EL (cell line): ENCODE measurements around the gene NAIF1.
A peak's percentile ranks its signal among the peaks of the same experiment; 100 is the strongest.

Experiments
- DNase-seq: peaks from one replicate; pipeline ENCODE4 v3.0.0-alpha.2; 2016

NAIF1 gene

DNA sequence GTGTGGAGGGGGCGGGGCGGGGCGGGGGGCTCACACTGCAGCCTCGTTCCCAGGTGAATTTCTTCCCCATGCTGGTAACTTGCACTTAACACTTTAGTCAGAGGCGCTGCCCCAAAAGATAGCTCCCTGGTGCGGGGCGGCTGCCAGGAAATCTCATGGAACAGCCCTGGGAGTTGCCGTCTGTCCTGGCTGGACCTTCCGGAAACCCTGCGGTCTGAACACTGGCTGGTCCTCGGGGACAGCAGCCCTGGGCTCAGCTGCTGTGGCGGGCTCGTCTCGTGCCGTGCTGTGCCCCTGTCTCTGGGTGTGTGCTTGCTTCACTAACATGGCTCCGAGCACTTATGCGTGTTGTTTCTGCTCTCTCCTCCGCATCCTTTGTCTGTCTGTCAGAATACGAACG is 34.6 kb upstream of the NAIF1 start:
- no peak for DNase-seq

GRCh38 chr9:128101231-128101661 is 34.1 kb upstream of the NAIF1 start:
- DNase-seq, result no peak

GRCh38 chr9:128100581-128100980 is 33.5 kb upstream of the NAIF1 start:
- DNase-seq, result no peak

DNA sequence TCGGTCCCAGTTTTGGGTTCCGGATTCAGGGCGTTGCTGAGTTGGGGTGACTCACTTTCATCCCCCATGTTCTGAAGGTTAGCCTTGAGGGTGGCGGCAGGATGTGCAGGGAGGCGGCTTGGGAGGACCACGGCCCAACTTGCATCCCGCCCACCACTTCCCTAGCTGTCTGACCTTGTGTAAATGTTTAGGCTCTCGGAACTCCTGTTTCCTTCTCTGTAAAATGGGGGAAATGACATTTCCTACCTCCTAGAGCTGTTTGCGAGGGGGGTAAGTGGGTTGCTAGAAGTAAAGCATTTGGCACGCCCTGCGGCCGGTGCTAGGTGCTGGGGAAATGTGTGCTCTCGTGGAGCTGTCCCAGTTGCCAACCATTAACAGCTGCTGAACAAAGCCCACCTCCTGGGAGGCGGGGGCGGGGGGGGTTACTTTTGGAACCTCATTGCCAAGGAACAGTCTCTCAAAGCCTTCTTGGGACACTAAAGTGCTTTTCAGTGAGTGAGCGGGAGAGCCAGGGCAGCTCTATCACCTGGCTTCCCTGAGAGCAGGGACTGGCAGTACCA is 32.9 kb upstream of the NAIF1 start:
- DNase-seq, result peak; percentile 41

DNA sequence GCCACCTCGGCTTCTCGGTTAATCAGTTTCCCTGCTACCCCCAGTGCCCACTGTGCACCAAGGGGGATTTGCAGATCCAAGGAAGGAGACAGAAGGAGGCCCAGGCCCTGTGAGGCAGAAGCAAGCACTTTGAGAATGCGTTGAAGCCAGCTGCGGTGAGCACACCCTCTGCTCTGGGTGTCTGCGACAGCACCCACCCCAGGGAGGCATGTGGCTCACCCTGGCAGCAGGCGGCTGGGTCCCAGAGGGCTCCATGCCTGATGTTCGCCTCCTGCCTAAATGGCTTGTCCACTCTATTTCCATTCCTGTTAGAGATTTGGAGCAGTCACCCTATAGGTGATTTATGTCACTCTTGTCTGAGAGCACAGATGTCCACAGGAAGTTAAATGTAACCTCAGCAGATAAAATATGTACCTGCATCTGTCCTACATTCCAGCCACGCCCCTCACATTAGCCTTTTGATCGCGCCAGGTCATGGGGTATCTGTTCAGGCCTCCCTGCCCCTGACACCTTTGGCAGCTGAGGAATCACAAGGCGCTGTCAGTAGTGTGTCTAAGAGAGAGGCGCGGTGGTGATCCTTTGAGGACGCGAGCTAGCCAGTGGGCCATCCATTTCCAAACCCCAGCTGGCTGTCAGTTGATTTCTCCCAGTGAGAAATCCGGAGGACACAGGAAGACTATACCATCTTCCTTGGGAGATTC is 32.3 kb upstream of the NAIF1 start:
- DNase-seq, result peak; percentile 45

DNA sequence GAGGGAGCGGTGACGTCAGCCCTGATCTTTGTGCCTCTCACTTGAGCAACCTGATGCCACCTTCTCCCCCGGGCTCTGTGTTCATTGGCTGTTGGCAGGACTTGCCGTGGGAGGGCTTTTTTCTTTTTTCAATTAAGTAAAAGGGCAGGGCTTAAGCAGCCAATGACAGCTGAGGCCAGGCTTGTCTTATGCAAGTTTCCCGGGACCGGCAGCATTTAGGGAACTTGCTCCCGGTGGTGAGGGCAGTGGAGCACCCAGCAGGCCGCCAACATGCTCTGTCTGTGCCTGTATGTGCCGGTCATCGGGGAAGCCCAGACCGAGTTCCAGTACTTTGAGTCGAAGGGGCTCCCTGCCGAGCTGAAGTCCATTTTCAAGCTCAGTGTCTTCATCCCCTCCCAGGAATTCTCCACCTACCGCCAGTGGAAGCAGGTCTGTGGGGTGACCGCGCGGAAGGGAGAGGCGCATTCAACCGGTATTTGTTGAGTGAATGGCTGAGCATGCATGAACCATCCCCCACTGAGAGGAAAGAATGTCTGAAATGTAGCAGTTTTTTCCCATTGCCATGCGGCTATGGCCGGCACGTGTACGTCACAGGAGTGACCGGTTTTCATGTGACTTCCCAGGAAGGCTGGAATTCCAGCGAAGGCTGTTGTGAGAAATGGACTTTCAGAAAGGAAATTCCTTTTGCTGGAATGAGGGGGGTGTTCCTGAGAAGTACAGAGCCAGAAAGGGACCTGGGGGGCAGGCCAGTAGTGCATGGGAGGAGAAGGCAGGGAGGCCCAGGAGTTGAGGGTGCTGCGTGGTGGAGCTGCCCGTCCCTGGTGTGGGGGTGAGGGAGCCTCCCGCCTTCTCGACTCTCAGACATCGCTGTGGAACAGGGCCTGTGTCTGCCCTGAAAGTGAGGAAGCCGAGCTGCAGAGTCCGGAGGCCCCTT is 31.4 kb upstream of the NAIF1 start:
- DNase-seq, result peak; percentile 99

DNA sequence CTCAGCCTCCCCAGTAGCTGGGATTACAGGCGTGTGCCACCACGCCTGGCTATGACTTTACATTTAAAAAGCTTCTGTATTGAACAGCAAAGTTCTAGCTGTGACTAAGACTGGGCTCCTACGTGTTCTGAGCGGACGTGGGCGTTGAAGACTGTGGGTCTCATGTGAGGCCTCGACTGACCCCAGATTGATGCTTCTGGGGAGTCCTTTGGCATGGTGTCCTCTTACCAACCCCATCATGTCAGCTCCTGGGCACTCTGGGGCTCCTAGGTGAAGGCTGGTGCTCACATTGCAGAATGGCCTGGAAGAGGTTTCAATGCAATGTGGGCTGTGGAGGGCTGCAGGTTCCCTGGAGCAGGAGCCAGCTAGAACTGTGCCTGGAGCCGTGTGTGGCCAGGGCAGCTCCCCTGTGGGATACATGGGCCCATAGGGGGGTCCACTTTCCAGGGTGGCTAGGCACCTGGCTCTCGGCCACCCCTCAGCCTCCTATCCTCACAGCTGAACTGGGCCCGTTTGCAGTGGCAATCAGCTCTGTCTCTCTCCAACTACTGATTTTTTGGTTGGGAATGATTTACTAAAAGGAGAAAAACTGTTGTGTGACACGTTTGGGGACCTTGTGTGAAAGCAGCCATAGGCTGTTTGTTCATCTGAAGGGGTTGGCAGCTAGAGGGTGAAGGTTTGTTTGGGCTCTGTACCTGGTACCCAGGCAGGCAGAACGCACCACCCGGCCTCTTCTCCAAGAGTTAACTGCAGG is 30.6 kb upstream of the NAIF1 start:
- DNase-seq, result no peak

DNA sequence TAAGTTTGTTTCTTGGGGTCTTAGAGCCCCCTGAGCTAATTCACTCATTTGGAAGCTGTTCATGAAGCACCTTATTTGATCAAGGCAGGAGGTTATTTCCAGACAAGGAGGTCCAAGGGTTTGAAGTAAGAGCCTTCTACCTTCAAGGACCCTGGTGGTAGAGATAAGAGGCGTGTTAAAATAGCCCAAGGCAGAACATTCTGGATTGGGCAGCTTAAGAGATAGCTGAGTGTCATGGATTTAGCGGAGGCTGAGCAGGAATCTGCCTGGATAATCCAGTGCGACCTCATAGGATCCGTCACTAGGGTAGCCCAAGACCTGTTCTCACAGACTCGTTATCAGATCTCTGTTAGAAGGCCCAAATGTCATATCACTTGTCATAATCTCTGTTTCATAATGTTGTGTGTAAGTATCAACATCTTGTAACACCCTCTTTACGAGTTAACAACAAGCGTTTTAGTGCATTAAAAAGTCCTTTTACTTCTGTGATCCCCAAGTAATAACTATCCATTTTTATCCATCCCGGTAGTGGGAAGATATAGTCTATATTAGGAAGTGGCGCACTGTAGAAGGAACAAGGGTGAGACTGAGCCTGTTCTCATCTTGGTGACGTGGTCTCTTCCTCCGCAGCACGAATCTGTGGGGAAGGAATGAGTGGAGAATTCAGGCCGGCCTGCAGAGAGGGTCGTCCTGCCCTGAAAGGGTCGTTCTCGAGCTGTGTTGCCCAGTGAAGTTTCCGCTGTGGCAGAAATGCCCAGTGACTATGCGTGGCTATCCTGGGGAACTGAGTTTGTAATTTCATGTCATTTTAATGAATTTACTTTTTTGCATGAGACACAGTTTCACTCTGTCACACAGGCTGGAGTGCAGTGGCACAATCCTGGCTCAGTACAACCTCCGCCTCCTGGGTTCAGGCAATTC is 29.8 kb upstream of the NAIF1 start:
- DNase-seq, result no peak

DNA sequence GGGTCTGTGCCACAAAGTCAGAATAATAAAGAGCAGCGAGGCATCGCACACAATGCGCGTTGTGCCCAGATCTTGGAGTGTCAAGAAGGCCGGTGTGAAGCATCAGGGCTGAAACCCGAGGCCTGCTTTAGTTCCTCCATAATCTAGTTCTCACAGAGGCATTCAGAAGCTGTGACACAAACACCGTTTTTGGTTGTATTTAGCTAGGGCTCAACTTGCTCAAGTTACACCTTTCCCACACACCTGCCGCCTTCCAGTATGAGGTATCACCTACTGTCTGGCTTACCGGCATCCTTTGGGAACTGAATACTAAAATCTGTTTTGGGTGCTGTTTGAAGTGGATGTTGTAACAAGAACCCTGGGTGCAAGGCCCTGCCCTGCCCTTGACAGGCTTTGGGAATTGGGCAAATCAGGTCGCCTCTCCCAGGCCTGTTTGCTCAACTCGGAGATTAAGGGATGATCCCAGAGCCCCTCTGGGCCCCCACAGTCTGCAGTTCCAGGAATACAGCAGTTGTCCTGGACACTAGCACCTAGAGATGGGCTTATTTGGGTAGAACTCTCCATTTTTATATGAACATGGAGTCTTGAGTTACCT is 27.9 kb upstream of the NAIF1 start:
- DNase-seq, result no peak

DNA sequence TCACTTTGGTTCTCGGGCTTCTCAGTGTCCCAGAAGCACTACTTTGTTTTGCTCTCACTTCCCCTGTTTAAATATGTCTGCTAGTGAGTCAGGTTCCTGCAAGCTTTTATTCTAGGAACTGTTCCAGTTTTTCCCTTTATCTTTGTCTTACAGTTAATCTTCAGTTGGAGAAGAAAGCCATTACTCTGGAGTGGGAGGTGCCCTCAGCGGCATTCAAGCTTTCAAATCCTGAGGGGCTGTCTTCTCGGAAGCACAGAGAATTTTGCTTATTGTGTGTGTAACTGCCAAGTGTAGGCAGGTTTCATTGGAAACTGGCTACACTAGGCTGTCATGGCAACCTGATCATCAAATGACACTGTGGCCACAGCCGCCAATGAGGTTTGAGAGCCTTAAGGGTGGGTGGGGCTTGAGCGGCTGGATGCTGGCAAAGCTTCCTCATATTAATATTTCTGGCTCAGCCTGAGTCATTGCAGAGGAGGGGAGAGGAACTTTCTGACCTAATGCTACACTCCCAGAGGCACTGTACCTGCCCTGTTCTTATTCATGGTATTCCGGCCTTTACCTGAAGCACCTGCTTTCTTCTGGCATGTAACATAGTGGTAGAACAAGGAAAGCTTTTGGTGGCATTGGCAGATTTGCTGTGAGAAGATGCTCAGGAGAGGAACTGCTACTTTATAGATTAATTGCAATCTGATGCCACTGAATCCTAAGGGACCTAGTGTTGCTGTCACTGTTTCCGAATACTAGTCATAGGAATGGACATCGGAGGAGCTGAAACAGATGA is 27.2 kb upstream of the NAIF1 start:
- peak; percentile 98 for DNase-seq

DNA sequence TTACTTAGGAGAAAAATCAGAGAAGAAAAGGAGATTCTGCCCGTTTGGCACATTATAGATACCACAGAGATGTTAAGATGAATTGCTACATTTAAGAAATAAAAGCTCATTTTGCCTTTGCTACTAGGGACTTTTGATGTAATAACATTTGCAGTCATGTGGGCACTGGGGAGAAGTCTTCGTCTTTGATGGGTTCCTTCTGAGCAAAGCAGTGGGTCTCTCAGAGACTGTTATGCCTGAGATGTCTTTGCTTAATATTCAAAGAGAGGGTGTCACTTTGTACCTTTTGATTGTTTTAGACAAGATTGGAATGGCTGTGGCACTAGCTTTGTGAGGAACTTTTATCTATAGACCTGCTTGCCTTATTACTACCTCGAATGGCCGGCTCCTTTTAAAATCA is 25.9 kb upstream of the NAIF1 start:
- DNase-seq, result no peak

- DNase-seq, result no peak
These were observed 25.3 kb upstream of the NAIF1 start for GRCh38 chr9:128092199-128092977.

DNA sequence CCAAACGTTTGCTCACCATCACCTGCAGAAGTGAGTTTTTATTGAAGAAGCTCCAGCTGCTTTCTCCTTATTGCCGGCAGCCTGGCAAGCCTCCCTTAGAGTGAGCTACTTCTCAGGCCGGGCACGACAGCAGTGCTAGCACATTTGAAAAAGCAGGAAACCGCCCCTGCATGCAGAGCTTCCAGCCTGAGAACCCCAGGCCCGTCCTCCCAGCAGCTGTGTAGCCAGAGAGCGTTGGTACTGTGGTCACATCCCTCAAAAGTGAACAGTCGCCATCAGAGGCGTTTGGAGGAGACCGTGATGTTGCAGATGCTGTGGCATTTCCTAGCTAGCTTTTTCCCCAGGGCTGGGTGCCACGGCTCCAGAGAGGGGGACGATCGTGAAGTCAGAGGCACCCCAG is 24.5 kb upstream of the NAIF1 start:
- DNase-seq, result no peak

DNA sequence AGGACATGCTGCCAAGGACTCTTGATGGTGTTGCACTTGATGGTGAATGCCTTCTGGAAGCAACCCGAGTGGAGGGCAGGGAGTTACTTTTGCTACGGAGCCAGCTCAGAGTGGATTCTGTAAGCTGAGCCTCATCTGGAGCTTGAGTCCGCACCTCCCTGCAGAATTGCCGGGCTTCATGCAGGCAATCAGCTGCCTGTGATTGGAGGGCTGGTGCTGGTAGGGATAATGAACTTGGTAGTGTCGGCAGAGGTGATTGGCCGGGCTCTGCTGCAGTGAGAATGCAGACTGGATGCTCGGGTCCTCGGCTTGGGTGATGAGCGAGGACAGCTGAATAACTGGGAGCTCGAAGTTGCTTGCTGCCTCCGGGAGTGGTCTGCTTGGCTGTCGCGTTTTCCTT is 24.0 kb upstream of the NAIF1 start:
- DNase-seq, result peak; percentile 81

DNA sequence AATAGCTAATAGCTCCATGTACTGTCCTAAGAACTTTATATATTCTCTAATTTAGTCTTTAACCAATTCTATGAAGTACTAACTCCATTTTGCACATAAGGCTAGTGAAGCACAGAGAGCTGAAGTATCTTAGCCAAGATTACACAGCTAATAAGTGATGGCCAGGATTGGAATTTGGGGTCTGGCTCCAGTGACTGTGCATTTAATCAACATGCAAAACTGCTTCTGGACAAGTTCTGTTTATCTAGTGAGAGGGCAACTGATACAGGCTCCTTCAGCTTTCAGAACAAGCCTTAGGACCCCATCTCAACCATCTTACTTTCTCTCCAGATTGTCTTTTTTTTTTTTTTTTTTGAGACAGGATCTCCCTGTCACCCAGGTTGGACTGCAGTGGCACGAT is 22.2 kb upstream of the NAIF1 start:
- DNase-seq, result no peak

GRCh38 chr9:128088253-128088945 is 21.3 kb upstream of the NAIF1 start:
- no peak for DNase-seq

- no peak for DNase-seq
These were observed 20.1 kb upstream of the NAIF1 start for GRCh38 chr9:128087262-128087661.

DNA sequence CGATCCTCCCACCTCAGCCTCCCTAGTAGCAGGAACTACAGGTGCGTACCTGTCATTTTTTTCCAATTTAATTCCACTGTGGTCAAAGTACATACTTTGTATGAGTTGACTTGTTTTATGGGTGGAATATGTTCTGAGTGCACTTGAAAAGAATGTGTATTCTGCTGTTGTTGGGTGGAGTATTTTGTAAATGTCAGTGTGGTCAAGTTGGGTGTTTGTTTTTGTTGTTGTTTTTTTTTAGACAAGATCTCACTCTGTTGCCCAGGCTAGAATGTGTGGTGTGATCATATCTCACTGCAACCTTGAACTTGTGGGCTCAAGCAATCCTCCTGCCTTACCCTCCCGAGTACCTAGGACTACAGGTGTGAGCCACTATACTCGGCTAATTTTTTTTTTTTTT is 18.8 kb upstream of the NAIF1 start:
- no peak for DNase-seq

GRCh38 chr9:128084746-128085145 is 17.6 kb upstream of the NAIF1 start:
- no peak for DNase-seq
